WI38 (cell line): ENCODE measurements around the gene FIS1.

ENCODE experiments used
- H3K4me3 ChIP-seq: 2 replicates; pipeline ENCODE4 v1.5.1; 2011; ENCODE audit warnings: low read depth, mild to moderate bottlenecking, control low read depth, low read length
- TF ChIP-seq, protein P1 (sequence below): IDR thresholded peaks from 2 replicates; pipeline ENCODE4 v1.5.1; 2012; ENCODE audit warnings: low read depth, mild to moderate bottlenecking, control low read depth, low read length

The FIS1 gene

DNA sequence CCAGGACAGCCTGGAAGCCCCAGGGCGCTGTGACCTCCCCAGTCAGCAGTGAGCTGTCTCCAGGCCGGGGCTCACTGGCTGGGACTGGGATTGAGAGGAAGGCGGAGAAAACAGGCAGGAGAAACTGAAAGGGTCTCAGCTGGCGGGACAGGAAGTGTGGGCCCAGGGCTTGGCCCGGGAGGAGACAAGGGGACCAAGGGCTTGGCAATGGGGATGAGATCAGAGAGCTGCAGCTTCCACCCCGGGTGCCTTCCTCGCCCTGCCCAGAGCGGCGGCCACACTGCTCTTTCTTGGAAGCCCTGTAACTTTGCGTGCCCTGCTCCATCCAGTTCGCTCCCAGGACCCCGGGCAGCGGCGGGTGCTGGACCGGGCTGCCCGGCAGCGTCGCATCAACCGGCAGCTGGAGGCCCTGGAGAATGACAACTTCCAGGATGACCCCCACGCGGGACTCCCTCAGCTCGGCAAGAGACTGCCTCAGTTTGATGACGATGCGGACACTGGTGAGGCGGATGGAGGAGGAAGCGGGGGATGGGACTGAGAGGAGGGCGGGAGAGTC is 22.5 kb downstream of the FIS1 start:
- no peak overlapping the region for H3K4me3 ChIP-seq
- TF ChIP-seq, protein P1, sequence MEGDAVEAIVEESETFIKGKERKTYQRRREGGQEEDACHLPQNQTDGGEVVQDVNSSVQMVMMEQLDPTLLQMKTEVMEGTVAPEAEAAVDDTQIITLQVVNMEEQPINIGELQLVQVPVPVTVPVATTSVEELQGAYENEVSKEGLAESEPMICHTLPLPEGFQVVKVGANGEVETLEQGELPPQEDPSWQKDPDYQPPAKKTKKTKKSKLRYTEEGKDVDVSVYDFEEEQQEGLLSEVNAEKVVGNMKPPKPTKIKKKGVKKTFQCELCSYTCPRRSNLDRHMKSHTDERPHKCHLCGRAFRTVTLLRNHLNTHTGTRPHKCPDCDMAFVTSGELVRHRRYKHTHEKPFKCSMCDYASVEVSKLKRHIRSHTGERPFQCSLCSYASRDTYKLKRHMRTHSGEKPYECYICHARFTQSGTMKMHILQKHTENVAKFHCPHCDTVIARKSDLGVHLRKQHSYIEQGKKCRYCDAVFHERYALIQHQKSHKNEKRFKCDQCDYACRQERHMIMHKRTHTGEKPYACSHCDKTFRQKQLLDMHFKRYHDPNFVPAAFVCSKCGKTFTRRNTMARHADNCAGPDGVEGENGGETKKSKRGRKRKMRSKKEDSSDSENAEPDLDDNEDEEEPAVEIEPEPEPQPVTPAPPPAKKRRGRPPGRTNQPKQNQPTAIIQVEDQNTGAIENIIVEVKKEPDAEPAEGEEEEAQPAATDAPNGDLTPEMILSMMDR: no peak

DNA sequence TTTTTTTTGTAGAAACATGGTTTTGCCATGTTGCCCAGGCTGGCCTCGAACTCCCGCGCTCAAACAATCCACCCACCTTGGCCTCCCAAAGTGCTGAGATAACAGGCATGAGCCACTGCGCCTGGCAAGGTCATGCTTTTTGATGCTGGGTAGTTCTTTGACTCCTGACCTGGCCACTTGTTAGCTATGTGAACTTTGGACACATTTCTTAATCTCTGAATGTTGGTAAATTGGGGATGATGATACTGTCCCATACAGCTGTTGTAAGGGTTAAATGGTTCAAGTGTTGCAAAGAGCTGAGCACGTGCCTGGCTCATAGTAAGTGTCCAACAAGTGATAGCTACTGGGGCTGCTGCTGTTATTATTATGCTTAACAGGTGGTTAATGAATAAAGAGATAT is 24.6 kb downstream of the FIS1 start:
- TF ChIP-seq, protein P1: no peak
- H3K4me3 ChIP-seq: no peak overlapping the region

DNA sequence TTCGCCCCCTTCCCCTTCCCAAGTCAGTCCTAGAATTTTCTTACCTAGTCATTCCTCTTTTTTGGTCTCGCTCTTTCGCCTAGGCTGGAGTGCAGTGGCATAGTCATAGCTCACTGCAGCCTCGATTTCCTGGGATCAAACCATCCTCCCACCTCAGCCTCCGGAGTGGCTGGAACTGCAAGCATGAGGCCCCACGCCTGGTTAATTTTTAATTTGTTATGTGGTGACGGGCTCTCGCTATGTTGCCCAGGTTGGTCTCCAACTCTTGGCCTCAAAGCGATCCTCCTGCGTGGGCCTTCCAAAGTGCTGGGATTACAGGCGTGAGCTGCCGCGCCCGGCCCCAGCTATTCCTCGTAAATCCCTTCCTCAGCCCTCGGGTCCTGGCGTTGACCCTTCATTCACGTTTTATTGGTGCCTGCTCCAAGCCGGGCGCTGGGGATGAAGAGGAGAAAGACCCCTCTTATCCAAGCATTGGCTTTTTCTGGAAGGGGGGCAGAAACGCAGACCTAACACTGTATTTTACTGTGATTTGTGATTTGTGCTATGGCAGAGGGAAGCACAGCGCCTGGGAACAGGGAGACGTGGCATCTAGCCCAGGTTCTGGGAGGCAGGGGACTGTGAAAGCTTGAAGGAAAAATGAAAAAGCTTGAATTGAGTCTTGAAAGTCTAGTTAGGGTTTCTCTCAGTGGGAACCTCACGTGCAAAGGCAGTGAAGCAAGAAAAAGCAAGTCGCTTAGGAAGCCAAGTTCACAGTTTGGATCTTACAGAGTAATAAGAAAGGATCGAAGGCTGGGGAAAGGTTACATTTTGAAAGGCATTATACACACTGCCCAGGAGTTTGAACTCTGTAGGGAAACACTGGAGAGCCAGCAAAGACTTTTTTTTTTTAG is 26.4 kb downstream of the FIS1 start:
- TF ChIP-seq, protein P1: no peak
- peak overlapping the region; percentile 78 for H3K4me3 ChIP-seq

DNA sequence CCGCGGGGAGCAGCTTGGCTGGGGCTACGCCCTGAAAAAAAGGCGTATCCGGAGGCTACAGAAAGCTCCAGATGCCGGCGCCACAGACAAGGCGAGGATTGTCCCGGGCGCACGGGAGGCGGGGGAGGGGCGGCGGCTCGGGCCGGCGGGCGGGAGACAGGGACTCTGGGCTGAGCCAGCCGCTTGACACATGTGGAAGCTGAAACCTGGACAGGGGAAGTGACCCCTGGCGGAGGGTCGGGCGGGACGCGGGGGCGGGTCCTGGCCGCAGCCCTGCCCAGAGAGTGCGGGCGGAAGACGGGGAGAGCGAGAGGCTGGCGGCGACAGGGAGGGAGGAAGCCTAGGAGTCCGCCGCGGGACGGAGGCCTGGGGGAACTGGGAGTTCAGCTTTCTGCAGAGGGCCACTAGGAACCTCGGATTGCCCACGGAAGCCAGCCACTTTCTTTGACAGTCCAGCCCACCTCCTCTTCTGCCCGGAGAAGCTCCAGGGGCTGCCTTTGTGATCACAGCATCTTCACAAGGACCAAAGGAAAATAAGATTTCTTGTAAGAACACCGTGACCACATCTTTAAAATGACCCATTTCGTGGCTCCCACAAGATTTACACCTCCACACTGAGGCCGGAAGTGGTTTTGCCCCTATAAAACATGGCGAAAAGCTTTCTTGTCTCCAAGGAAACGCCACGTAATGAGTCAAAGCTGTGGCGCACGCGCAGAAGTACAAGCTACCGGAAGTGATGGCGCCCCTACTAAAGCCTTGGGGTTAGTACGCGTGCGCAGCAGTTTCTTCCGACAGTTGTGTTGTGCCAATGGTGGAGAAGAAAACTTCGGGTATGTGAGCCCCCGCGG is 27.3 kb downstream of the FIS1 start, which contains the start of the genes PLOD3 and ZNHIT1:
Gene PLOD3 (minus strand): TSS at position 194 of the 848 bp plus-strand sequence. CDS start 307 bp downstream, outside the sequence.
Gene ZNHIT1 (plus strand): TSS at position 778 of the 848 bp plus-strand sequence. CDS start 31 bp downstream, at position 809.
- TF ChIP-seq, protein P1: no peak
- H3K4me3 ChIP-seq: peak within 1 kb of the TSS; percentile 78

DNA sequence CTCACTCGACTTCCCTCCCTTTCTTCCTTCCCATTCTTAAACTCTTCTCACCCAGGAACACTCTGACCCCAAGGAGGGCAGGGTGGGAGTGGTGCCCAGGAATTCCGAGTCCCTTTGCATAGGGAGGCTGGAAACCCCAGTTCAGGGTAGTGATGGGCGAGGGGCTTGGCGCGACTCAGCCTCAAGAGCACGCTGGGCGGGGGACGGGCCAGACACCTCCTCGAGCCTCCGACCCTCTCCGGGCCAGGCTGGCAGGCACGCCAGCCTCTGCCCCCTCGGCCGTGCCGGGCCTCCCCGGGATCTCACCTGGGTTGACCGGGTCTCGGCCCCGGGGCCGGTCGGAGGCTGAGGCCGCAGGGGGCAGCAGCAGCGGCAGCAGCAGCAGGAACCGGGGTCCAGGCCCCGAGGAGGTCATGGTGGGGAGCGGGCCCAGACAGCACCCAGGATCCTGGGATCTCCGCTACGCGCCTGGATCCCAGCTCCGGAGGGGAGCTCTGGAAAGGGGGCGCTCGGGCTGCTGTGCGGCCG is 28.0 kb downstream of the FIS1 start:
- TF ChIP-seq, protein P1: peak; percentile 9; the same call in 1 of the 2 replicates
- H3K4me3 ChIP-seq: peak overlapping the region; percentile 78

DNA sequence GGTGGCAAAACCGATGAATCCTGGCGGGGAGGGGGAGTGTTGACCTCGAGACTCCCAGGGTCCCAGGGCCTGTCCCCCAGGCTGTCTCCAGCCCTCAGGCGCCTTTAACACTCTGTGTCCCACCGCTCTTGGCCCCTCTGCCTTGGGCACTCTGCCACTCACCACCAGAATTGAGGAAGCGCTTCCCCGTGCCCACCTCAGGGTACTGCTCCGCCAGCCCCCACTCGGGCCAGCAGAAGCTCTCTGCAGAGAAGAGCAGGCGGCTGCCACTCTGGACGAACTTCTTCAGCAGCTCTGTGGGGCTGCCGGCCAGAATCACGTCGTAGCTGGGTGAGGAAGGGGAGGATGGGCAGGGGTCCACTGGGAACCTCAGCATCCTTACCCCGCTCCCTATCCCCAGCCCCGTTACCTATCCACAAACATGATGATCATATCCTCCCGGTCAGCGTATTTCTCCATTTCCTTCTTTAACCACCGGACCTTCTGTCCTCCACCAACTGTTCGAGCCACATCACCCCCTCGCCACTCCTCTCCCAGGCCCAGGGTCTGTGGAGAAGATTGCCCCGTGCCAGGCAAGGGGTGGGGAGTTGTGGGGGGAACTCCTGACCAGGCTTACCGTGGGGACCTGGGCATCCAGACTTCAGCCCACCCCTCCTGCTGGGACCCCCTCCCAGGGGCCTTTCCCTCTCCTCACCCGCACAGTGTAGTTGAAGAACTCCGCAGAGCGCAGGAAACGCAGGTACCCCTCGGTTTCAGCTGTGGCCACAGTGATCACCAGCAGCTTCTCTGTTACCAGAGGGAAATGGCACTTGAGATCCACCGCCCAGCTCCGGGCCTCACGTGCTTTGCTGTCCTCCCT is 28.7 kb downstream of the FIS1 start:
- peak overlapping the region; percentile 78 for H3K4me3 ChIP-seq
- TF ChIP-seq, protein P1: no peak
